ENCODE measurements around the gene GGTLC1.

Gene GGTLC1

GRCh38 chr20:23962272-23962671 is 26.3 kb downstream of the GGTLC1 start:
- DNase-seq, result no peak

- no peak for DNase-seq
Measured at GRCh38 chr20:23959054-23959453, 29.5 kb downstream of the GGTLC1 start.

DNA sequence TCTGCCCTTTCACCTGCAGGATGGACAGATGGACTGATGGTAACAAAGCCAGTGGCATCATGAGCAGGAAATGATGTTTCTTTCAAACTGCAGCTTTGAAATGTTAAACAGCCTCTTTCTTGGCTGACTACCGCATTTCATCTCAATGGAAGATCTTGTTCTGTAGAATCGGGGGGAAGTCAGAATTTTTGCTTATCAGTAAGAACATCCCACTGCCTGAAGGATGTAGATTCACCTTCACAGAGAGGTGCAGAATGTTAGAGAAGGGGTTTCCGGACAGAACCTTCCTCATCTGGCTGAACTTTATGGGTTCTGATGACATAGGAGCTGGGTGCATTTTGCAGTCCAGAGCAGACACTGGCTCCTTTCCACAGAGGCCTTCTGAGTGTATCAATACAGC is 32.7 kb downstream of the GGTLC1 start:
- no peak for DNase-seq

DNA sequence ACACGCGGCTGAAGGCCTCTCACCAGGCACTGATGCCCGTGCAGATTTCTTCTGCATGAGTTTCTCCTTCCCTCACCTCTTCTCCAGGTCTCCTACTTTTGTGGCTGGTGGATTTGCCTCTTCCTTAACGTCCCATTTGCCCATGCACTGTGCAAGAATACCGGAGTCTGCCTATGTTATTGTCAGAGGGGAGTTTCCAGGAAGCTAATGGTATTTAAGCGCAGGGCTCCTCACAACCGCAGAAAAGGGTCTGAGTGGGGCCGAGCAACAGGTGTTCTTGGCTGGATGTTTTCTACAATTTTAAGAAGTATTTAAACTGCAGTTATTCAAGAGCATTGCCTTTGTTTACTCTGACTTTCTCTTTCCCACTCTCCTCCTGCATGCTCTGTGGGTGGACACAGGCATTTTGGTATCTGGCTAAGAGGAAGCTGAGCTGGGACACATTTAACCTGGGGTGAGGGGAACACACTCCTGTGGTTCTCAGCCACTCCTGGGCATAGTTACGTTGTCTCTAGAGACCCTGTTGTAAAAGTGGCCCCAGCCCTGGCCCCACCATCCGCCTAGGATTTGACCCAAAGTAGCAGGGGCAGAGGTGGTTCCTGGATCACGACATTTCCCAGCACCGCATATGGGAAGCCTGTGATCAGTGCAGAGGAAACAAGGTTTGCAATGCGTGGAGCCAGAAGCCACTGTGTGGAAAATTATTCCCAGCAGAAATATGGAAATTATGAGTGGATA is 34.4 kb downstream of the GGTLC1 start:
- no peak for DNase-seq

DNA sequence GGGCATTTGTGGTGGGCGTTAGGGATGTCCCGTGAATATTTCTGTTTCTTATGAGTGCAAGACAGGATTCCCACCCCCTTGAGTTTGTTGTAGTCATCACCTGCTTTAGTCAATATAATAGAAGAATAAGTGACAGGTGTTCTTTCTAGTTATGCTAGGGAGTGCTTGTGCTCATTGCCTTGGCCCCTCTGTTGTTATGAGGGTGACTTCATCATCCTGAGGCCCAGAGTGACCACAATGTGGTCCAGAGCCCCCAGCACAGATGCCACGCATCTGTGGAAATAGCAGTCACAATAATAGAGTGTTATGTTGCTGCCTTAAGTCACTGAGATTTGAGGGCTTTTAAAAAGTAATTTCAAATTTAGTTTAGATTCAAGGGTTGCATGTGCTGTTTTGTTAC is 42.4 kb downstream of the GGTLC1 start:
- DNase-seq, result no peak

DNA sequence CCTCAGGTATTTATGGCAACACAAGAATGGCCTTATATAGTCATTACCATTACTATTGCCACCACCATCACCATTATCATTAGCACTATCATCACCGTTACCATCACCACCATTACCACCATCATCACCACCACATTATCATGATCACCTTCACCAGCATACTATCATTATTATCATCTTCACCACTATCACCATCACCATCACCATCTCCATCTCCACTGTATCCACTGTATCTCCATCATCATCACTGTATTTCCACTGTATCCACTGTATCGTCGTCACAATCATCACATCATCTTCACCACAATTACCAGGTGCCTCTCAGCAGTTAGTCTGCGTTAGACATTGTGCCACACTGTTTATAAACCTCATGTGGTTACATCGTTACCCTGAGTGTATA is 45.3 kb downstream of the GGTLC1 start:
- no peak for DNase-seq

GRCh38 chr20:23939641-23940040 is 48.9 kb downstream of the GGTLC1 start:
- no peak for DNase-seq

DNA sequence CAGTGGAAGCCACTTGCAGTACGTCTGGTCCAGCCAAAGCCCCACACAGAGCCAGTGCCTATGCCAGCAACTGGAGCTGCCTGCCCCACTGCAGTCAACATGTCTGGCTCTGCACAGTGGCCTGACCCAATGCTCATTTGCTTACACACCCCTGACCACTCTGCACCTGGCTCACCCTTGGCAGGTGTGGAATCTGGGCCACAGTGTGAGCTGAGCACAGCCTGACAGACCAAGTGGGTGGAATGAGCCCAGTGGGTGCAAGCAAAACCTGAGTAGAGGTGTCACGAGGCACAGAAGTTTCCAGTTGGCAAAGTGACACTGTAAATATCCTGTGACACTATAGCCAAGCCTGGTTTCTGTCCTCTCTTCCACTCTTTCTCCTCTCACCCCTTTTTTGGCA is 49.5 kb downstream of the GGTLC1 start:
- DNase-seq, result no peak

DNA sequence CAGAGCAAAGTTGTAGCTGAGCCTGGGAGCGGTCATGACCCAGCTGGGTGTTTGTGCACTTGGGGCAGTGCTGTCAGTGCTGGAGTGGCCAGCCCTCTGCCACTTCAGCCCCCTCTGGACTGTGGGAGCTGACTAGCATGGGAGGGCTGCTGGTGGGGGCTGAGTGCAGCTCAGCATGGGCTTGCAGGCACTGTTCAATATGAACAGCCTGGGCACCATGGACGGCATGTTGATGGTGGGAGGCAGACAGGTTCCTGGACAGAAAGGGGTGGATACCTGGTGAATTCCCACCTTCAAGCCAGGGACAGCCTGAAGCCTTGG is 50.5 kb downstream of the GGTLC1 start:
- no peak for DNase-seq

- peak; percentile 56 for DNase-seq
Measured at GRCh38 chr20:23937303-23938117, 51.1 kb downstream of the GGTLC1 start.

All from kidney glomerular epithelial cell (primary cell).